Activated CD4-positive, alpha-beta T cell treated with anti-CD3 and anti-CD28 coated beads, Interleukin-2, amount 10 ng/mL, durations not matched to agents 24 days and 14 days (primary cell): ENCODE results near the gene IMPDH1. TPM values are rescaled to one million over a fixed set of nuclear protein-coding genes. Genes with fewer than 3 reads are reported as not detected.

ENCODE experiments used
- DNase-seq: peaks from one replicate; pipeline ENCODE4 v3.0.0; 2022
- H3K27ac Mint-ChIP-seq: one replicate; pipeline ENCODE4 v1.8.0; 2022; ENCODE audit warnings: mild to moderate bottlenecking, mixed read lengths
- H3K27me3 Mint-ChIP-seq: one replicate; pipeline ENCODE4 v1.8.0; 2022; ENCODE audit warnings: mixed read lengths
- H3K36me3 Mint-ChIP-seq: one replicate; pipeline ENCODE4 v1.8.0; 2022; ENCODE audit warnings: low read depth, mild to moderate bottlenecking, mixed read lengths
- H3K4me1 Mint-ChIP-seq: one replicate; pipeline ENCODE4 v1.8.0; 2021; ENCODE audit warnings: mixed read lengths
- H3K4me3 Mint-ChIP-seq: one replicate; pipeline ENCODE4 v1.8.0; 2022; ENCODE audit warnings: mild to moderate bottlenecking, moderate library complexity, mixed read lengths
- H3K9me3 Mint-ChIP-seq: one replicate; pipeline ENCODE4 v1.8.0; 2021; ENCODE audit warnings: mixed read lengths
- intact Hi-C: fragments of 100-400 bp; cut with micrococcal nuclease; formaldehyde crosslinking; loops from one replicate; pipeline ENCODE4 v1.15.1; 2023
- total RNA-seq: library from RNA; stranded (reverse); gene quantifications from 2 replicates; pipeline ENCODE4 v1.2.3, GENCODE V29; 2022

The IMPDH1 gene
- total RNA-seq, 1 donor from 2014 or later = 105 TPM

DNA sequence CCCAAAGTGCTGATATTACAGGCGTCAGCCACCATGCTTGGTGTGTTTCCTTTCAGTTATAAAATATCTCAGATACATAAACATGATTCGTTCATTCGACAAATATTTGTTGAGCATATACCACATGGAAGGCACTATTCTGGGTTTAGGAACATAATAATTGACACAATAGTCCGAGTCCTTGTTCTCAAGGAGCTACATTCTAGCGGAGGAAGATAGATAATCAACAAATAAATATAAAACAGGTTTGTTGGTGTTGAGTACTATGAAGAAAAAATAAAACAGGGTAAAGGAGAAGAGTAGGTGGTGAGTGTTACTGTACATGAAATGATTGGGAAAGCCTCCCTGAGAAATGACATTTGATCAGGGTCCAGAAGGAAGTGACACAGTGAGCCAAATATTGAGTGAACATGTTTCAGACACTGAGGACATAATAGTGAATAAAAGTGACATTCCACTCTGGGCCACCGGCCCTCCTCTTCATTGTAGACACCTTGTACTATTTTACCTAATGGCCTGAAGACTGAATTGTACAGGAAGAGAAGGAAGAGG is 39.0 kb upstream of the IMPDH1 start:
- peaks cover 49% of the 10 kb centered on the region for H3K4me1 Mint-ChIP-seq
- peaks cover 3% of the 10 kb centered on the region for H3K9me3 Mint-ChIP-seq
- H3K27me3 Mint-ChIP-seq = peaks cover 6% of the 10 kb centered on the region
- H3K4me3 Mint-ChIP-seq = no peak overlapping the region
- H3K36me3 Mint-ChIP-seq = no peaks in the 10 kb centered on the region
- intact Hi-C loops = no loop called here
- peak overlapping the region; percentile 68 for H3K27ac Mint-ChIP-seq
- no peak for DNase-seq

- peaks cover 3% of the 10 kb centered on the region for H3K9me3 Mint-ChIP-seq
- H3K27ac Mint-ChIP-seq = peak overlapping the region; percentile 19
- DNase-seq = no peak
- peaks cover 6% of the 10 kb centered on the region for H3K27me3 Mint-ChIP-seq
- no peaks in the 10 kb centered on the region for H3K36me3 Mint-ChIP-seq
- intact Hi-C loops = no loop called here
- peaks cover 49% of the 10 kb centered on the region for H3K4me1 Mint-ChIP-seq
- no peak overlapping the region for H3K4me3 Mint-ChIP-seq
These were observed 38.3 kb upstream of the IMPDH1 start for GRCh38 chr7:128447941-128448564.

- no peaks in the 10 kb centered on the region for H3K27me3 Mint-ChIP-seq
- H3K36me3 Mint-ChIP-seq = no peaks in the 10 kb centered on the region
- intact Hi-C loops = no loop called here
- peaks cover 3% of the 10 kb centered on the region for H3K9me3 Mint-ChIP-seq
- H3K4me3 Mint-ChIP-seq = no peak overlapping the region
- peaks cover 35% of the 10 kb centered on the region for H3K4me1 Mint-ChIP-seq
- H3K27ac Mint-ChIP-seq = no peak overlapping the region
- no peak for DNase-seq
These were observed 36.5 kb upstream of the IMPDH1 start for GRCh38 chr7:128446306-128446705.

DNA sequence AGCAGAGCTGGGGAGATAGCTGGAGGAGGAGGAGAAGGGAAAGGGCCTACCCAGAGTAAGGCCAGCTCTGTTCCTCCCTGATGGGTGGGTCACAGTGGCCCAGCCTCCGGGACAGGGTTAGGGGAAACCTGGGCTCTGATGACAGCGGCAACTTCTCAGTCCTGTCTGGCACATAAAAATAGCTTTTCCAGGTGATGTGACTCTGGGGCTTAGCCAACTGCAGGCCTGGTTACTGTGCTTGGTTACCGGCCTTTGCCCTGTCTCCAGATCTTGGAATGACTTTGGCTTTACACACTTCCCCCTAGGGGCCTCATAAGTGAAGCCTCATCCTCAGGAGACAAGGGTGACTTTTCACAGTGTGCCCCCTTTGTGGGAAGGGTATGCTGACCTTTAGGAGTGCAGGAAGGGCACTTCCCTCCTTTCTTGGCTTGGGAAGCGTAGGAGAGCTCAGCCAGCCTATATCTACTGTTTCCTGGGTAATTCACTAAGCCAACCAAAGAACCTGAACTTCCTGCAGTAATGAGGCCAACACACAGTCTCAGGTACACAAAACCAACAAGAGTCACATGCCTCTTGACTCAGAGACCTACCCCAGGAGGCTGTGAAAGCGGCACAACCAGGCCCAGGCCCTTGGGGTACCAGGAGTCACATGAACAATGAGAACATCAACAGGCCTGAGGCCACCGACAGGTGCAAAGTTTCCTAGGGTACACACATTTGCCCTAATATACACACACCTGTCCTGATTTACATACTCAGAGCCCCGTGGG is 34.2 kb upstream of the IMPDH1 start:
- Mint-ChIP-seq H3K36me3 (no peaks in the 10 kb centered on the region), H3K4me3 (no peak overlapping the region), H3K27ac (no peak overlapping the region), H3K9me3 (no peaks in the 10 kb centered on the region), H3K27me3 (no peaks in the 10 kb centered on the region), H3K4me1 (peaks cover 20% of the 10 kb centered on the region)
- intact Hi-C loops = loop anchor here (2.0 kb wide), 1 partner anchor 15 kb away; no protein-coding TSS in a partner anchor
- no peak for DNase-seq

DNA sequence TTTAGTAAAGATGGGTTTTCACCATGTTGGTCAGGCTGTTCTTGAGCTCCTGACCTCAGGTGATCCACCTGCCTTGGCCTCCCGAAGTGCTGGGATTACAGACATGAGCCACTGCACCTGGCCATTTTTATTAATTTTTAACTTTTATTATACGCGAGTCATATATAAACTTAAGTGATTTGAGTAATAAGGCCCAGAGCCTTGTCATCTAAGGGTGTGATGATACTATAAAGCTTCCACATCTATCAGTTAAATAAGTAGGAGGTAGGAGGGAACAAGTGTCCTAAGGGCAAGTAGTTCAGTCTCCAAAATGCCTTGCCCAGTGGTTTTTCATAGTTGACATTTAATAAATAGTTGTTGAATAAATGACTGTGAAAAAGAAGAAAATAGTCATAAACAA is 32.6 kb upstream of the IMPDH1 start:
- Mint-ChIP-seq H3K36me3 (no peaks in the 10 kb centered on the region), H3K4me3 (no peak overlapping the region), H3K27ac (no peak overlapping the region), H3K4me1 (peaks cover 16% of the 10 kb centered on the region), H3K27me3 (peaks cover 2% of the 10 kb centered on the region), H3K9me3 (no peaks in the 10 kb centered on the region)
- intact Hi-C loops = loop anchor here (2.0 kb wide), 1 partner anchor 16 kb away; no protein-coding TSS in a partner anchor
- no peak for DNase-seq

DNA sequence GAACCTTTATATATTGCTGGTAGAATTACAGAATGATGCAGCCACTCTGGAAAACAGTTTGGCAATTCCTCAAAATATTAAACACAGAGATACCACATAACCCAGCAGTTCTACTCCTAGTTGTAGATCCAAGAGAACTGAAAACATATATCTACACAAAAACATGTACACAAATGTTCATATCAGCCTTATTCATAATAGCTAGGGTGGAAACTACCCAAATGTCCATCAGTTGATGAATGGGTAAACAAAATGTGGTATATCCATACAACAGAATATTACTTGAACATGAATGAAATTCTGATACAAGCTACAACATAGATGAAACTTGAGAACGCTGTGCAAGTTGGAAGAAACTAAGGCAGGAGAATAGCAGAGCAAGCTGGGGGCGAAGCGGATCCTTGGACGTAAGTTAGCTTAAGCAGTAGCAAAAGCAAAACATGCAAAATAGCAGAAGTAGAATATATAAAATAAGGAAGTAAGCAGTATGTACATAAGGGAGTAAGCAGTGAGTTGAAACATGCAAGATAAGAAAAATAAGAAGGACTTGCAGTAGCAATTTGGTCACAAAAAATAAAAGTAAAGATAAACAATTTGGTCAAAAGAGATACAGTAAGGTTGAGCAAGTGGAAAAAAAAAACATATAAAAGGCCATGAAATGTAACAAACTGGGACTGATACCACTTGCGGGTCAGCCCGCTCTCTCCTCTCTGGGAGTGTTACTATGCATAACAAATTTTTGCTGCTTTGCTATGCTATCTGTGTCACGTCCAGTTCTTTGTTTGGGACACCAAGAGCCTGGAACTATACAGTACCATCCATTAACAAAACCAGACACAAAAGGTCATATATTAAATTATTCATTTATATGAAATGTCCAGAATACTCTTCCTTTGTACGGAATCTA is 27.9 kb upstream of the IMPDH1 start:
- Mint-ChIP-seq H3K27ac (no peak overlapping the region), H3K9me3 (no peaks in the 10 kb centered on the region), H3K36me3 (no peaks in the 10 kb centered on the region), H3K27me3 (peaks cover 15% of the 10 kb centered on the region), H3K4me1 (peaks cover 2% of the 10 kb centered on the region), H3K4me3 (no peak overlapping the region)
- intact Hi-C loops = no loop called here
- no peak for DNase-seq

DNA sequence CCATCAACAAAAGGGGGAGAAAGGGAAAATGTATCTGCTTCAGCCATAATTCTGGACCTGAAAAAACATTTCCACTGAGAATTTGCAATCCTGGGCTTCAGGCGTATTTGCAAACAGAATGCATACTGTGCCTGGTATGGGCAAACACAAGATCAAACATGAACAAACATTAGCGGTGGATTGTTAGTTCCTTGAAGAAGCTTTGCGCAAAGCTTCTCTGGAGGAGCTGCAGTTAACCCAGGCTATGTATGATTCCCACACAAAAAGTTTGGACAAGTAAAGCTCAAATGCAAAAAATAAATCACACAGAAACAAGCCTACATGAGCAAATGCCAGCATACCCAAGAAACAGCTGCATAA is 25.5 kb upstream of the IMPDH1 start:
- peaks cover 17% of the 10 kb centered on the region for H3K27me3 Mint-ChIP-seq

GRCh38 chr7:128434413-128435326 is 24.9 kb upstream of the IMPDH1 start:
- no peaks in the 10 kb centered on the region for H3K9me3 Mint-ChIP-seq
- H3K4me3 Mint-ChIP-seq = no peak overlapping the region
- intact Hi-C loops = no loop called here
- H3K27ac Mint-ChIP-seq = no peak overlapping the region
- H3K4me1 Mint-ChIP-seq = peaks cover 7% of the 10 kb centered on the region
- DNase-seq = no peak
- peaks cover 18% of the 10 kb centered on the region for H3K27me3 Mint-ChIP-seq
- no peaks in the 10 kb centered on the region for H3K36me3 Mint-ChIP-seq

More for the DNA sequence above, 25.5 kb upstream of the IMPDH1 start:
- no peak overlapping the region for H3K4me3 Mint-ChIP-seq
- no peak for DNase-seq
- H3K27ac Mint-ChIP-seq = no peak overlapping the region
- intact Hi-C loops = no loop called here
- H3K36me3 Mint-ChIP-seq = no peaks in the 10 kb centered on the region
- H3K4me1 Mint-ChIP-seq = peaks cover 6% of the 10 kb centered on the region
- H3K9me3 Mint-ChIP-seq = no peaks in the 10 kb centered on the region

DNA sequence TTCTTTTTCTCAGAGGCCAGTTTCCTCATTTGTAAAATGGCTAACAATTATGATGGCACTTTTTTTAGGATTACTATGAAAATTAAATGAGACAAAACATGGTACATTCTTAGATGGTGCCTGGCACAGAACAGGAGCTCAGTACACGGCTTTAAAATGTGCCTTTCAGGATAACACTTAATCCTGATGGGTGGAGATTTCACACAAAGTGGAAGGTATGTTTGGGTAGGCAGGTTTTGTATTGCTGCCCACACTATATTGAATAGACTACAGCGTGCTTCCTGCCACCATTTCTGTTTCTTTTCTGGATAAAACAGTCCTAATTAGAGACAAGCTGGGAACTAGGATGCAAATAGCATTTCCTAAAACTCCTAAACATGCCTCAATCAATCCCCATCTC is 22.0 kb upstream of the IMPDH1 start:
- H3K4me1 Mint-ChIP-seq = peaks cover 18% of the 10 kb centered on the region
- H3K4me3 Mint-ChIP-seq = no peak overlapping the region
- H3K9me3 Mint-ChIP-seq = no peaks in the 10 kb centered on the region
- H3K36me3 Mint-ChIP-seq = no peaks in the 10 kb centered on the region
- intact Hi-C loops = no loop called here
- H3K27me3 Mint-ChIP-seq = peaks cover 19% of the 10 kb centered on the region
- no peak overlapping the region for H3K27ac Mint-ChIP-seq
- DNase-seq = no peak

GRCh38 chr7:128431221-128431620 is 21.4 kb upstream of the IMPDH1 start:
- H3K4me1 Mint-ChIP-seq = peaks cover 18% of the 10 kb centered on the region
- no peaks in the 10 kb centered on the region for H3K9me3 Mint-ChIP-seq
- no peak overlapping the region for H3K27ac Mint-ChIP-seq
- no peak overlapping the region for H3K4me3 Mint-ChIP-seq
- no peak for DNase-seq
- no peaks in the 10 kb centered on the region for H3K36me3 Mint-ChIP-seq
- H3K27me3 Mint-ChIP-seq = peaks cover 17% of the 10 kb centered on the region
- intact Hi-C loops = no loop called here

GRCh38 chr7:128430207-128430606 is 20.4 kb upstream of the IMPDH1 start:
- intact Hi-C loops = no loop called here
- H3K27ac Mint-ChIP-seq = no peak overlapping the region
- H3K4me3 Mint-ChIP-seq = no peak overlapping the region
- peaks cover 18% of the 10 kb centered on the region for H3K4me1 Mint-ChIP-seq
- no peak for DNase-seq
- no peaks in the 10 kb centered on the region for H3K9me3 Mint-ChIP-seq
- H3K36me3 Mint-ChIP-seq = no peaks in the 10 kb centered on the region
- H3K27me3 Mint-ChIP-seq = peaks cover 13% of the 10 kb centered on the region

GRCh38 chr7:128427289-128427891 is 17.6 kb upstream of the IMPDH1 start:
- H3K27ac Mint-ChIP-seq = no peak overlapping the region
- peaks cover 18% of the 10 kb centered on the region for H3K4me1 Mint-ChIP-seq
- DNase-seq = peak; percentile 81
- no peaks in the 10 kb centered on the region for H3K9me3 Mint-ChIP-seq
- H3K4me3 Mint-ChIP-seq = no peak overlapping the region
- peaks cover 6% of the 10 kb centered on the region for H3K27me3 Mint-ChIP-seq
- no peaks in the 10 kb centered on the region for H3K36me3 Mint-ChIP-seq
- intact Hi-C loops = loop anchor here (1.0 to 5.0 kb wide), 2 partner anchors 34 to 50 kb away; partner anchors contain the start of gene METTL2B
